Esophagus muscularis mucosa (tissue), 4 donors: ENCODE results near the gene RASAL1. TPM values are rescaled to one million over a fixed set of nuclear protein-coding genes. Genes with fewer than 3 reads are reported as not detected.

Experiments used
- DNase-seq: peaks from one replicate; pipeline ENCODE4 v3.0.0-alpha.2; 2017; ENCODE audit errors: extremely low spot score
- H3K27ac ChIP-seq, 4 donors: fragments of 200-600 bp; sonication (generic); replicated peaks in 1 of 4; 1 replicate in 3 of 4; 2 replicates in 1 of 4; pipeline ENCODE4 v1.5.1; 2016 to 2019; ENCODE audit warnings: mild to moderate bottlenecking in 1 of 4
- H3K27me3 ChIP-seq, 4 donors: fragments of 200-600 bp; sonication (generic); one replicate each; pipeline versions ENCODE4 v1.5.1 to v1.6.0; 2016 to 2019
- H3K36me3 ChIP-seq, 4 donors: fragments of 200-600 bp; sonication (generic); one replicate each; pipeline ENCODE4 v1.5.1; 2016 to 2019
- H3K4me1 ChIP-seq, 4 donors: fragments of 200-600 bp; sonication (generic); one replicate each; pipeline ENCODE4 v1.5.1; 2016 to 2019
- H3K4me3 ChIP-seq, 4 donors: fragments of 200-600 bp; sonication (generic); 1 replicate in 2 of 4; 2 replicates in 2 of 4; pipeline ENCODE4 v1.5.1; 2016 to 2019; ENCODE audit warnings: mild to moderate bottlenecking in 4 of 4, moderate library complexity in 1 of 4
- H3K9me3 ChIP-seq, 4 donors: fragments of 200-600 bp; sonication (generic); 1 replicate in 3 of 4; 2 replicates in 1 of 4; pipeline ENCODE4 v1.5.1; 2016 to 2019
- CTCF ChIP-seq, 3 experiments: fragments of 200-600 bp in 2 of 3; fragments of 450-650 bp in 1 of 3; sonication (generic) in 2 of 3; IDR thresholded peaks; one replicate each; pipeline ENCODE4 v1.5.1; 2017 to 2019; ENCODE audit warnings: antibody characterized with exemption in 3 of 3, mild to moderate bottlenecking in 2 of 3, moderate library complexity in 1 of 3
- EP300 ChIP-seq: sonication (generic); formaldehyde crosslinking; IDR thresholded peaks from one replicate; pipeline ENCODE4 v1.6.1; 2017; ENCODE audit warnings: antibody characterized with exemption
- POLR2A ChIP-seq: fragments of 450-650 bp; IDR thresholded peaks from one replicate; pipeline ENCODE4 v1.6.1; 2017; ENCODE audit warnings: antibody characterized with exemption, moderate library complexity, mild to moderate bottlenecking, low read depth
- POLR2AphosphoS5 ChIP-seq, 2 donors: sonication (generic); formaldehyde crosslinking; IDR thresholded peaks; one replicate each; pipeline ENCODE4 v1.6.1; 2017; ENCODE audit warnings: antibody characterized with exemption in 2 of 2
- WGBS: methylation state at CpG from one replicate; pipeline ENCODE4 v1.1.5; 2018; 5-methylcytosine and 5-hydroxymethylcytosine counted together
- intact Hi-C: fragments of 100-400 bp; cut with DNase I; formaldehyde crosslinking; loops from one replicate; pipeline ENCODE4 v1.15.1; 2023
- total RNA-seq, 4 donors: library from RNA; depleted of rRNA; stranded (reverse); fragments of >200 nt; gene quantifications; one replicate each; pipeline versions ENCODE4 v1.1.0 to v1.2.1, GENCODE V29; 2016

RASAL1 gene
- total RNA-seq, 4 donors from 2014 or later, result 0.17 TPM; not detected in 3

- no peak overlapping the region for H3K27ac ChIP-seq
- no peaks in the 10 kb centered on the region for H3K4me1 ChIP-seq
- H3K27me3 ChIP-seq, result peaks cover 0 to 46% (median 0%) of the 10 kb centered on the region in 4 donors
- WGBS, result 89% methylated on average over 3 of the region's 3 CpGs
- TF ChIP-seq CTCF (IDR thresholded peaks at IDR 0.05) (no peak), POLR2AphosphoS5 (IDR thresholded peaks at IDR 0.05) (no peak), EP300 (no peak), POLR2A (no peak)
- no peaks in the 10 kb centered on the region for H3K9me3 ChIP-seq
- H3K36me3 ChIP-seq, result no peaks in the 10 kb centered on the region
- no peak overlapping the region for H3K4me3 ChIP-seq
- DNase-seq, result no peak
- intact Hi-C loops, result no loop called here
Observed at GRCh38 chr12:113111247-113111646, 24.3 kb downstream of the RASAL1 start.

GRCh38 chr12:113109872-113110599 is 25.5 kb downstream of the RASAL1 start:
- no peak for TF ChIP-seq POLR2A
- TF ChIP-seq POLR2AphosphoS5 (IDR thresholded peaks at IDR 0.05), result no peak
- no peak for TF ChIP-seq CTCF (IDR thresholded peaks at IDR 0.05)
- TF ChIP-seq EP300, result no peak
- Histone ChIP-seq H3K27me3 (peaks cover 0 to 42% (median 0%) of the 10 kb centered on the region in 4 donors), H3K27ac (no peak overlapping the region), H3K36me3 (no peaks in the 10 kb centered on the region), H3K9me3 (no peaks in the 10 kb centered on the region), H3K4me1 (no peaks in the 10 kb centered on the region), H3K4me3 (no peak overlapping the region)
- intact Hi-C loops, result no loop called here
- 65% methylated on average over 7 of the region's 7 CpGs for WGBS
- no peak for DNase-seq

GRCh38 chr12:113109360-113109759 is 26.2 kb downstream of the RASAL1 start:
- Histone ChIP-seq H3K4me1 (no peaks in the 10 kb centered on the region), H3K27me3 (peaks cover 0 to 42% (median under 1%) of the 10 kb centered on the region in 4 donors), H3K9me3 (no peaks in the 10 kb centered on the region), H3K4me3 (no peak overlapping the region), H3K27ac (no peak overlapping the region), H3K36me3 (no peaks in the 10 kb centered on the region)
- intact Hi-C loops, result no loop called here
- no peak for DNase-seq
- TF ChIP-seq EP300 (no peak), POLR2A (no peak), CTCF (IDR thresholded peaks at IDR 0.05) (no peak), POLR2AphosphoS5 (IDR thresholded peaks at IDR 0.05) (no peak)
- 70% methylated on average over 2 of the region's 5 CpGs for WGBS

GRCh38 chr12:113108308-113108707 is 27.3 kb downstream of the RASAL1 start:
- Histone ChIP-seq H3K9me3 (no peaks in the 10 kb centered on the region), H3K27ac (no peak overlapping the region), H3K4me1 (peaks cover 4 to 7% (median 6%) of the 10 kb centered on the region in 4 donors), H3K4me3 (no peak overlapping the region), H3K27me3 (peaks cover 0 to 44% (median 8%) of the 10 kb centered on the region in 4 donors), H3K36me3 (no peaks in the 10 kb centered on the region)
- DNase-seq, result no peak
- TF ChIP-seq POLR2AphosphoS5 (IDR thresholded peaks at IDR 0.05) (no peak), EP300 (no peak), POLR2A (no peak), CTCF (IDR thresholded peaks at IDR 0.05) (no peak)
- intact Hi-C loops, result no loop called here
- 93% methylated on average over 4 of the region's 4 CpGs for whole genome bisulfite sequencing
